ENCODE results near the gene E2F2. TPM values are rescaled to one million over a fixed set of nuclear protein-coding genes. Genes with fewer than 3 reads are reported as not detected.

Gene E2F2
- total RNA-seq, 1 donor from 2014 or later, result 0.15 TPM

DNA sequence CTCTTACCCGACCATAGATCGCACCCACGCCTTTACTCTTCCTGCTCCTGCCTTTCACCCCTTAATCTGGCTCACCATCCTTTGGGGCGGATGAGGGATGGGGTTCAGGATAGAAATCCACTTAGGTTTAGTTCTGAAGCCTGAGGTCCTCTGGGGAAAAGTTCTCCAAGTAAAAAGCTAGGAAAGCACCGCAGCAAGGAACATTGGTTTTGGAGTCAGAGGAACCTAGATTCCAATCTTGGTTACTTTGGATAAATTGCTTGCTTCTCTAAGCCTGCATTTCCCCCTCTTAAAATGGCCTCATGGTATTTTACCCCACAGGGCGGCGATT, 46.1 kb downstream of the E2F2 start:
- ATAC-seq (no peak), DNase-seq (ENCODE audit: low spot score) (no peak)

DNA sequence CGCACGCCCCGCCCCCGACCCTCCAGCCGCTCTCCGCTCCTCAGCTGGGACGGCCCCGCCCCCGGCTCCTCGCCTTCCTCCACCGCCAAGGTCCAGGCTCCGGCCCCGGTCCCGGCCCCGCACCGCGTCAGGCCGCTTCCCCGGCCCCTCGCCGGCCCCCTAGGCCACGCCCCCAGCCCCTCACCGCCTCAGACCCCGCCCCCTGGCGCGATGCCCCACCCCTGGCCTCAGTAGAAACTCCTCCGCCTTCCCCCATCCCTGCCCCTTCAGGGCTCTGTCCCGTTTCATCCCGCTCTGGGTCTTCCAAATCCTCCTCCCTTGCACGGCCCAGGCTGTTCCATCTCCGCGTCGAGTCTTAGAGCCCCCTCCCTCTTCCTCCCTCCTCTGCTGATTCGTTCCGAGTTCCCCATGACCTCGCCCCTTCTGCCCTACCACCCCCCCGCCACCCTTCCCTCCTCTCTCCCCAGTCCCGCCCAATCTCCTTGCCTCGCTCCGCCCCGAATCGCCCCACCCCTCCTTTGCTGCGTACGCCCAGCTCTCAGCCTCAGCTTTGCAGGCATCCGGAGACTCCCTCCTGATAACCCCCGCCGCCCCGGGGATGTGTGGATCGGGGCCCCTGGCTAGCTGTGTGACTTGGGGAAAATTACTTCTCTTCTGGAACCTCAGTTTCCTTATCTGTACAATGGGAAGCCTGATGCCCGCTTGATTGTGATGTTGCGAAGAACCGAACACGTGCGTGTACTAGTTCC, 46.6 kb downstream of the E2F2 start:
- DNase-seq (ENCODE audit: low spot score), result peak; percentile 89
- ATAC-seq, result peak; percentile 87

DNA sequence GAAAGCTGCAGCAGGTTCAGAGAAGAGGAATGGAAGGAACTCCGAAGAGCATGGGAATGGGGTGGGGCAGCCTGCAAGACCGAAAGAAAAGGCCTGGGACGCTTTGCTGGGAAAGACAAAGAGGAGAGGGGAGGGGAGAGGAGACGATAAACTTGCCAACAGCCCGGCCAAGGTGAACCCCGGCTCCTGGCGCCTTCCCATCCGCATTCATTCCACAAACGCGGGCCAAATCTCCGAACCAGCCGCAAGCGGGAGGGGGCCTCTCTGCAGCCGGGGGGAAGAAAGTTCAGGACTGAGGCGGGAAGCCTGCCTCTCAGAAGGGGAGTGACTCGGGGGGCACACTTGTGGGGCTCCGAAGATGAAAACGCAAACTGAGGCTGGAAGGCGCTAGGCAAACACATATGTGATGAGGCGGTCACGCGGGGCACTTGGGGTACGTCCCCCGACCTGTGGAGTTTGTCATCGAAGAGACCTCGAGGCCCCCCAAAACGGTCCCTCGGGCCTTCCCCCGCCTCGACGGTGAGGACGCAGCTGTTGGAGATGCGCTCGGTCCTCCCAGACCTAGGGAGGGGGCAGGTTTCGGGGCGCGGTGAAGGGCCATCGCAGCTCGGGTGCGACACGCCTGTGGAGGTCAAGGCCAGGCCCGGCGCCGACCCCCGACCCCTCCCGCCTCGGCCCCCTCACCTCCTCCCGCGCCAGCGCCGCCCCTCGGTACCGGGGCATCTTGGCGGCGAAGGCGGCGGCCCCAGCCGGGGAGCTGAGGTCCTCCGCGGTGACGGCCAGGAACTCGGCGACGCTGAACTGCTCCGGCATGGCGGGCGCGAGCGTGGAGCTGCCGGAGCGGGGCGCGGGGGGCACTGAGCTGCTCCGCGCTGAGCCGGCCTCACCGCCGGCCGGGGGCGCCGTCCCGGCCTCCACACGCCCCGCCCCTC, 47.4 kb downstream of the E2F2 start, which contains the start of gene ASAP3:
ASAP3 (minus strand) TSS at position 859 of the 932 bp plus-strand sequence; CDS start at position 813, 46 bp downstream.
- peak; percentile 31 for ATAC-seq

DNA sequence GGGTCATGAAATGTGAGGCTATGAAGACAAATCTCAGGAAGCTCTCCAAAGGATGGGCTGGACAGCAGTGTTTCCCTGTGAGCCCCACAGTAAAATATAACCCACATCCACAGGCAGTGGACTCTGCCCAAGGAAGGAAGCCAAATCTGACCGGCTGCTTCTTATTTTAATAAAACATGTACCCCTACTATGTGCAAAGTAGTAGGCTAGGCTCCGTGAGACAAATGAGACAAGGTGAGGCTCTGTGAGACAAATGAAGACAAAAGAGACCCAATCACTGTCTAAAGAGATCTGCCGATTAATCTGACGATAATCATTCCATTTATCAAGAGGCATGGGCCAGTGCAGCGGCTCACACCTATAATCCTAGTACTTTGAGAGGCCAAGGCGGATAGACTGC, 49.1 kb downstream of the E2F2 start:
- no peak for ATAC-seq
- DNase-seq (ENCODE audit: low spot score), result no peak

More for the DNA sequence above, 47.4 kb downstream of the E2F2 start, which contains the start of gene ASAP3:
- peak; percentile 66 for DNase-seq (ENCODE audit: low spot score)

DNA sequence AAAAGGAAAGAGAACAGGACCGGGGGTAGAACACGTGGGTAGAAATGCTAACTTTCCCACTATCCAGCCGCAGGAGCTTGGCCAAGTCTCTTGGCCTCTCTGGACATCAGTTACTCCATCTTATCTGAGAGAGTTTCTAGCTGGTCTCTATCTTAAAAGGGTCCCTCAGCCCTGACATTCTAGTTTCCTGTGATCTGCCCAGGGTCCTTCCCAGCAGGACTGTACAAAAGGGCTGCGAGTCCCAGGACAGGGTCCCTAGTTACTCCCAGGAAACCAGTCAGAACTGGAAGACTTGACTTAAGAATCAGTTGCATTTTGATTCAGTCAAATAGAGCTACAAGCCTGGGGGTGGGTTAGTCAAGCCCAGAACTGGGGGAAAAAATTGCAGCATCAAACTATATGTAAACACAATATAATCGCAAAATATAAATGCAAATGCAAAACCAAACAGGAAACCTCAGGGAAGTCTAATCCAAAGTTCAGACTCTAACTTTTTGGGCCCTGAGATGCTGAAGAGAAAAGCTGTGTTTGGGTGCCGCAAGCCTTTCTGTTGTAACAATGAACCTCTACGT, 49.9 kb downstream of the E2F2 start:
- ATAC-seq (no peak), DNase-seq (ENCODE audit: low spot score) (no peak)

DNA sequence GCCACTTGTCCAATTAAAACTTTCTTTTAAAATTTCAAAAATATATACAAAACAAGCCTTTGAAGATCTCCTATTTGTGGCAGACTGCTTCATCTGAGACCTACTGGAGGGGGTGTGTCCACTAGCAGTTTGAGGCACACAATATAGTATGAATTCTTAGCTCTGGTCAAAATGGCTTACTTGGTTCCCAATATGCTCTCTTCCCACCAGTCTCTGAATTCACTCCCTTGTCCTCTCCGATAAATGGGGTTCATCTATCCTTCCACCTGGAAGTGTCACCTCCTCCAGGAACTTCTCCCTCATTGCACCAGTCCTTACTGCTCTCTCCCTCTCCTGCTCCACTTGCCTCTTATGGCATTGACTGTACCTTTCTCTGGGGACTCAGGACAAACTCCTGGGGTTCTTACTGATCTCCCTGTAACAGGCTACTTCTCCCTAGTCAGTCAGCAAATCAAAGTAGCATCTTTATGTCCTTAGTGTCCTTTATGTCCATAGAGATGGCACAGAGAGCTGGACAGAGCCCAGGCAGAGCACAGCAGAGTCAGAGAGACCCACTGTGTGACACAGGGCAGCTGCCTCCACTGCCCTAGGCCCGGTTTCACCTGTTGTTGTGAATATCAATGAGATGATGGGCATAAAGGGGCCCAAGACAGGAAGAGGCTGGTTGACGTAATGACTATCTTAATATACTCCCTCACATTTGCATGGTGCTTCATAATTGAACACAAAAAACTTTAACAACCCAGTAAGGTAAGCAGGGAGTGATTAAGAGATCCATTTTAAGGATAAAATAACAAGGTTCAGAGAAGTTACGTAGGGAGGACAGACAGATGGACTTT, 50.6 kb downstream of the E2F2 start:
- DNase-seq (ENCODE audit: low spot score), result no peak
- no peak for ATAC-seq

DNA sequence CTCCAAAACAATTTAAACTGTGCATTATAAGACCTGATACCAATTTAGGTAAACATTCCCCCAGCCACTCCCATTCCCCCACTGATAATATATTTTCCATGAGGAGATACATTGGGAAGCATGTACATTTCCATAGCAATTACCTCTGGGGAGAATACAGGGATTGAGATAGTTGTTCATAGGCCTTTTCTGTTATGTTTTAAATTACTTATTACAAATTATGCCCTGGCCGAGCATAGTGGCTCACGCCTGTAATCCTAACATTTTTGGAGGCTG, 51.4 kb downstream of the E2F2 start:
- DNase-seq (ENCODE audit: low spot score), result no peak

DNA sequence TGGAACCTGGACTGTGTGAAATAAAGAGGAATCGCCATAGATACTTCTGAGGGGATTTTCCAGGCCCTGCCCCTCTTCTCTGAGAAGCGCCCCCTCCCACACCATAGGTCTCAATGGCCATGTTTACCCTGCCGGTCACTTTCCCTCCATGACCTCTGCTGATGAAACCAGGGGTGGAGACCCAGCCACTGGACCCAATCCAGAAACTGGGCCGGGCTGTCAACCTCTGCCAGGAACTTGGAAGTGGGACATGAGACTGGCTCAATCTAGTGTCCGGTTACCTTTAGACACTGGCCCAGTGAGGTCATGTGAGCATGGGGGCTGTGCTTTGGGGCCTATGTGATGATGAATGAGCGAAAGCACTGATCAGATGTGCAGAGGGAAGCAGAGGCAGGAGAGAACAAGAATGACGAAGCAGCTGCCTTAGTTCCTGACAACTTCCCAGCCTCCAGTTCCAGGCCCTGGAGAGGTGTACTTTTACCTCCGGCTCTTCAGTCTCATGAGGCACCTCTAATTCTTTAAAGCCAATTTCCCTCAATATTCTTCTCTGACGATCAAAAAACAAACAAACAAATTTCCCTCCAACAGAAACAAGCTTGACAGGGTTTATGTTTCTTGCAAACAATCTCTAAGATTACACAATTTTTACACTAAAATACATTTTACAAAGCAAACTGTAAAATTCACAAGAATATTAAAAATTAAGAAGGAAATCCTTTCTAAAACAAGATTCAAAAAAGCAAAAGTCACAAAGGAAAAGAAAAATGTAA, 52.0 kb downstream of the E2F2 start:
- ATAC-seq (peak; percentile 80), DNase-seq (ENCODE audit: low spot score) (peak; percentile 98)

More for the DNA sequence above, 51.4 kb downstream of the E2F2 start:
- no peak for ATAC-seq

DNA sequence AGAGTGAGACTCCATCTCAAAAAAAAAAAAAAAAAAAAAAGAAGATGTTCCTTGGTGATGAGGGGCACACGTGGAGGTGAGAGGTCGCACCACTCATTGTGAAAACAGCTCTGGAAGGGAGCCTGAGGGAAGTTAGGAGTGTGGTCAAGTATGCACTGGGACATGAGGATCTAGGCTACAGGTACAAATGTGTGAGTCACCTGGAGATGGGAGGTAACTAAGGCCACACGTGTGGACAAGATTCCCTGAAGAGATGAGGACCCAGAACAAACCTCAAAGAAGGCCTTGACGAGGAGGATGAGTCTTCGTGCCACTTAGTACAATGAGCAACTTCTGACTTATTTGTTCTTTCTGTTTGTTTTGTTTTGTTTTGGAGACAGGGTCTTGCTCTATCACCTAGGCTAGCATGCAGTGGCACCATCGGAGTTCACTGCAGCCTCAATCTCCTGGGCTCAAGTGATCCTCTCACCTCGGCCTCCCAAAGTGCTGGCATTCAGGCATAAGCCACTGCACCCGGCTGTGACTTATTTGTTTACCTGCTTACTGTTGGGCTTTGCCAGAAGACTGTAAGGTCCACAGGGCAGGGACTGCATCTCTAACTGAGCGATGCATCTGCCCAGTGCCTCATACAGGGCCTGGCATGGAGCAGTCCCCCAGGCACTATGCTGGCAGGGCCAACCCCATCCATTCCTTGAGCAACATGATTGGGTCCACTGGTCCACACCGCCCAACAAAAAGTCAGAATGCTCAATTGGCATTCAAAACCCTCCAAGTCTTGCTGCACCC, 53.5 kb downstream of the E2F2 start:
- ATAC-seq (peak; percentile 35), DNase-seq (ENCODE audit: low spot score) (peak; percentile 53)

DNA sequence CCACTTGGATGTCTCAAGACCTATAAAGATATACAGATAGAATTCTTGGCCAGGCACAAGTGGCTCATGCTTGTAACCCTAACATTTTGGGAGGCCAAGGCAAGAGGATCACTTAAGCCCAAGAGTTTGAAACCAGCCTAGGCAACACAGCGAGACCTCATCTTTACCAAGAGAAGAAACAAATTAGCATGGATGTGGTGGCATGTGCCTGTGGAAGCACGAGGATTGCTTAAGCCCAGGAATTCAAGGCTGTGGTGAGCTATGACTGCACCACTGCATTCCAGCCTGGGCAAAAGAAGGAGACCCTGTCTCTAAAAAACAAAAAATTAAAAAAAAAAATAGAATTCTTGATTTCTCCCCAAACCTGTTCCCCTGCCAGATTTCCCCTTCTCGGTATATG, 55.4 kb downstream of the E2F2 start:
- no peak for DNase-seq (ENCODE audit: low spot score)
- ATAC-seq, result no peak

DNA sequence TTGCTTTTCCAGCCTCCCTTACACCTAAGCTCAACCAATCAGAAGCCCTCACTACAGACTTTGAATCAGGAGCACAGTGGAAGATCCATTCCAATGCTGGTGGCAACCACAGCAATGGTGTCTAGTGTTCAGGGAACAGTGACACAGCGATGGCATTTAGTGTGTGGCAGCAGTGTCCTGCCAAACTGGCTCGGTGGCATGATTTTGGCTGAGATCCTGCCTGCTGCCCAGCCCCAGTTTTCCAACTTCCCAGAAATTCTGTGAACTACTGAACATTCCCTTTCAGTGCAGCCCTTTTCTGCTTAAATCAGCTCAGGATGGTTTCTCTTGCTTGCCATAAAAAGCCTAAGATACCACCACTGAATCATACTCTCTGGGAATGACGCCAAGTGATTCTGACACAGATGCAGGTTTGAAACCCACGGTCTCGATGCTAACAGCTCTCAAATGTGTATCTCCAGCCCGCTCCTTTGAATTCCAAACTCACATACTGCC, 55.9 kb downstream of the E2F2 start:
- peak; percentile 28 for ATAC-seq

DNA sequence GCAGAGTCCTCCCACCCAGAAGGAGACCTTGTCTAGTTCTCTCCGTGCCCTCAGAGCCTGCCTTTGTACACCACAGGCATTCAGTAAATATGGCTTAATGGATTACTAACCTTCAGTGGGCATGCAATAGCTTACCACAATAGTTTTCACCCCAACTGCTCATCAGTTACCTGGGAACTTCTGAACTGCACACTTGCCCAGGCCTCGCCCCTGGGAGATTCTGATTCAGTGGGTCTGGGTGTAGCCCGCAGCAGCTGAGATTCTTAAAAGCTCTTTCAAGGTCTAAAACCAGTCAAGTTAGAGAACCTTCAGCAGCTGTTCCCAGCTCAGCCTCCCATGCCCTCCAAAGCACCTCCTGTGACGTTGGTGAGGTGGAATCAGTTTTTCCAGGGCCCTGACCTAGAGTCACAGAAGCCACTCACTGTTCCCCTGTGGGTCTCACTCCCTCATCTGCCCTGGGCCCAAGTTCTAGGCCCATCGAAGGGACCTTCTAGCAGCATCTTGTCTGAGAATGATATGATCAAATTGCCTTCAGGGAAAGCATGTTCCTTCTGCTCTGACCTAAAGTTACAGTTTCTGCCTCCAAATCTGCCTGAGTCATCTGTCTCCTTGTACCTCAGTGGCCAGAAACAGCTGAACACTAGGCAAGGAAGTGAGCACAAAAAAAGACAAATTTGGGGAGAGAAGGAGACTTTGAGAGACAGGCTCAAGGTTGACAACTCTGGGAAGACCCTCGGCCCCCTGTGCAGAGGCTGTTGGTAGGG, 57.8 kb downstream of the E2F2 start:
- peak; percentile 32 for ATAC-seq
- no peak for DNase-seq (ENCODE audit: low spot score)

More for the DNA sequence above, 55.9 kb downstream of the E2F2 start:
- peak; percentile 67 for DNase-seq (ENCODE audit: low spot score)

DNA sequence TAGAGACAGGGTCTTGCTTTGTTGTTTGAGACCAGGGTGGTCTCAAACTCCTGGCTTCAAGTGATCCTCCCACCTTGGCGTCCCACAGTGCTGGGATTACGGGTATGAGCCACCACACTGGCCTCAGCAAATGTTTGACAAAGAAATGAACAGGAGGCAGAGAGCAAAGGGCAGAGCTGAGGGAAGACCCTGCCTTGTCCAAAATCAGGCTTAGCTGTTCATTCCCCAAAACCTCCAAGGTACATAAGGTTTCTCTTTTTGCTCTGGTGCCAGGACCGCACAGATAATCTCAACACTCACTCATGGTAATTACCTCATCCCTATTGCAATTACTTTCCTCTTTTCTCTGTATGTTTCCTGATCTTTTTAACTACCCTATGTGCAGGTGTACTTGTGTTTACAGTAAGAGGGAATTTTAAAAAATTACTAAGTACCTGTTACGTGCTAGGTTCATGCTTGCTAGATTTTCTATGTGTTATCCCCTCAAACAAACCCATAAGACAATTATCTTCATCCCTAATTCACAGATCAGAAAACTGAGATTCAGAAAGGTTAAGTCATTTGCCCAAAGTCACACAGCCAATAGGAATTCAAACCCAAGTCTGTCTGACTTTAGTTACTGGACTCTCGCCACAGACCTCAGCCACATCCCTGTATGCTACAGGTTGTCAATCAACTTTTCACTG, 58.5 kb downstream of the E2F2 start:
- ATAC-seq (peak; percentile 60), DNase-seq (ENCODE audit: low spot score) (no peak)

DNA sequence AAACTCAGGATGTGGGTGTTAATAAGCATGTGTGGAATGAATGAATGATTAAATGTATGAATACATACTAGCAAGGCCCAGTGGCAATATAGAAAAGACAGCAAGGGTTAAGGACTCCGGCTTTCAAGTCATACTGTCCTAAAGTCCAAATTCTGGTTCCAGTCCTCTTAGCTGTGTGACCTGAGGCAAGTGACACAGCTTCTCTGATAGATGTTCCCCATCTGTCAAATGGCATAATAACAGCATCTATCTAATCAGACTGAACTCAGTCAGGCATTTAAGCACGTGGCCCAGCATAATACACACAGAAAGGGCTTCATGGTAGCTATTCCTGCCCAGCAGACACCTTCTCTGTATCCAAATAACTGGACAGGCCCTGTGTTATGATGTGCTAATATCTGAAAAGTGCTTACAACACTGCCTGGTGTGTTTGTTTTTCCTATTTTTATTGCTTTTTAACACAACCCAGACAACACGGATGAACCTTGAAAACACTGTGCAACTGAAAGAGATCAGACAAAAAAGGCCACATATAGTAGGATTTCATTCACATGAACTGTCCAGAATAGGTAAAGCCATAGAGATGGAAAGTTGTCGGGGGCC, 59.5 kb downstream of the E2F2 start:
- DNase-seq (ENCODE audit: low spot score), result no peak

DNA sequence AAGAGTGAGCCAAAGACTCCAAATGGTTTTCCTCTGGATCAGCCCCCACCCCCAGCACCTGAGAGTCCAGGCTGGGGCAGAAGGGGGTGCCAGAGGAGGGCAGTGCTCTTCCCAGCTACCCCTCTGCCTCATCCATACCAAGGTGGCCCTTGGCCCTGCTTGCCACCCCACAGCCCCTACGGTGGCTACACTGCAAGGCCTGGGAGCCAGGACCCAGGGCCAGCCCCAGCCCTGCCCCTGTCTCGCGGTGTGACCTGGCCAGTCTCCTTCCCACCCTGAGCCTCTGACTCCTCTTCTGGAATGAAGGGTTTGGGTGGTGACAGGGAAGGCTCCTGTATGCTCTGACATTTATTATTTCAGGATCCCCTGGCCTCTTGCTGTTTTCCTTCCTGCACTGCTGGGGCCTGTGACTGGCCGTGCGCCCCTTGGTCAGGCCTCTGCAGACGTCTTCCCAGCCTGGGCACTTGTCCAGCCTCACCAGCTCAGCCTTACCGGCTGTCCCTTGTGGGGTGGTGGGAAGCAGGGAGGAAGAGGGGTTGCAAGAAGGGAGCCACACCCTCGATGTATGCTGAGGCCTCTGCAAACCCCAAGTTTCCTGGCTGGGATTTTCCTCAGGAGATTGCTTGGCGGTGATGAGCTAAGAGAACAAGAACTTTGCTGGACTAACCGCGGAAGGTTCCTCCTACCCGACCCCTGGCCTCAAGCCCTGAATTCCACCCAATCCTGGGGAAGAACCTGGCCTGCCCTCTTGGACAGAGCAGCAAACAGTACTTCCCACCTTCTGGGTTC, 60.6 kb downstream of the E2F2 start:
- no peak for ATAC-seq
- peak; percentile 58 for DNase-seq (ENCODE audit: low spot score)

More for the DNA sequence above, 59.5 kb downstream of the E2F2 start:
- ATAC-seq, result peak; percentile 47

DNA sequence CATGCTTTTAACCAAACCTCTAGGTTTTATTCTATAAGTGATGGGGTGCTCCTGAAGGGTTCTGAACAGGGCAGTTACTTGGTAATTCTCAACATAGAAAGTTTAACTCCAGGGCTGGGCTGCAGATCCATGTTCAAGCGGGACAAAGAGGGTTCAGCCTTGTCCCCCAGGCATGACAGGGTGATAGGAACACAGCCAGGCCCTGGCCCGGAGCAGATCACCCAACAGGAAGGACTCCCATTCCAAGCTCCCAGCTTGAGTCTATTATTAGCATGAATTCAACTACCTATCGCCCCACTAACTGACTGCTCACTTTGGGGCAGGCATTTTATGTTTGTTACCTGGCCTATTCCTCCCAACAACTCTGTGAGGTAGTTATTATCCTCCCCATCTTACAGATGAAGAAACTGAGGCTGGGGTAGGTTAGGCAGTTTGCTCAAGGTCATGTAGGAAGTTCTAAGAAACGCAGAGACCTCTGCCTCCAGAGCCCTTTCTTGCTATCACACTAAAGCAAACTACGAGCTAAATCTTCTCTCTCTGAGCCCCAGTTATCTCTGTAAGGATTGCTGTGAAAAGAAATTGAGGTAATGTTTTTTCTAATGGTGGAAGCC, 61.6 kb downstream of the E2F2 start:
- no peak for DNase-seq (ENCODE audit: low spot score)
- no peak for ATAC-seq
